ENCODE data around the gene CCBE1.

DNA sequence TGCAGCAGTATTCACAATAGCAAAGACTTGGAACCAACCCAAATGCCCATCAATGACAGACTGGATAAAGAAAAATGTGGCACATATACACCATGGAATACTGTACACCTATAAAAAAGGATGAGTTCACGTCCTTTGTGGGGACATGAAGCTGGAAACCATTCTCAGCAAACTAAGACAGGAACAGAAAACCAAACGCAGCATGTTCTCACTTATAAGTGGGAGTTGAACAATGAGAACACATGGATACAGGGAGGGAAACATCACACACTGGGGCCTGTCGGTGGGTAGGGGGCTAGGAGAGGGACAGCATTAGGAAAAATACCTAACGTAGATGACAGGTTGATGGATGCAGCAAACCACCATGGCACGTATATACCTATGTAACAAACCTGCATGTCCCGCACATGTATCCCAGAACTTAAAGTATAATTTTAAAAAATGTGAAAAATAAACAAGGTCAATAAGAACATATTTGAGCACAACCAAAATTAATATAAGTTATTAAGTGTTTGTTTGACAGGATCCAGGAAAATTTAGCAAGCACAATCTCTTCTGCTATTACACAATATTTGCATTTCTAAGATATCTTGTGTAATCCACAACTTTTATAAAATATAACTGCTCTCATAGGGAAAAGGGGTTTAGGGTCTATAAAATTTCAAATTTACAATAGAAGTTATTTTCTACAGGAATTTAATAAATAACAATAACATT is 22.9 kb downstream of the CCBE1 start:
- TF ChIP-seq GATA3 (IDR thresholded peaks at IDR 0.05; ENCODE audit: low read depth, low read length) (no peak), GATA2 (IDR thresholded peaks at IDR 0.05; ENCODE audit: low read depth, low read length) (no peak)
